A673 (cell line): ENCODE results near the gene HTR2B.

ENCODE experiments used
- CTCF ChIP-seq: fragments of 300-800, 200-600 bp; sonication (generic); conservative IDR thresholded peaks from 2 replicates; pipeline ENCODE4 v1.5.1; 2017; ENCODE audit warnings: low read depth, mild to moderate bottlenecking, antibody characterized with exemption, low read length, moderate library complexity, mixed read lengths
- EZH2 ChIP-seq: fragments of 200-600 bp; sonication (generic); IDR thresholded peaks from 2 replicates; pipeline ENCODE4 v1.6.1; 2017; ENCODE audit warnings: borderline replicate concordance, low read depth, mild to moderate bottlenecking, mixed read lengths, antibody characterized with exemption, low read length; ENCODE audit not compliant: poor library complexity, severe bottlenecking

- TF ChIP-seq CTCF = no peak
- TF ChIP-seq EZH2 = no peak
These were observed 36.5 kb upstream of the HTR2B start for GRCh38 chr2:231161252-231161839.
